ENCODE measurements around the gene SLC12A9.
A peak's percentile ranks its signal among the peaks of the same experiment; 100 is the strongest.

Gene SLC12A9

GRCh38 chr7:100888291-100888987, 35.9 kb downstream of the SLC12A9 start:
- Histone ChIP-seq H3K4me2 (ENCODE audit: insufficient read depth, low read length) (peak overlapping the region; percentile 100), H4K20me1 (ENCODE audit: insufficient read depth, low read length) (peaks cover 46% of the 10 kb centered on the region), H3K36me3 (ENCODE audit: insufficient read depth, low read length) (peaks cover 60% of the 10 kb centered on the region), H2AFZ (ENCODE audit: low read depth, low read length) (no peak overlapping the region), H3K27ac (ENCODE audit: low read length) (peak overlapping the region; percentile 82; the same call in 1 of the 2 replicates), H3K9ac (ENCODE audit: low read depth, low read length) (peak overlapping the region; percentile 78), H3K4me1 (ENCODE audit: insufficient read depth, low read length) (peaks cover 50% of the 10 kb centered on the region), H3K79me2 (ENCODE audit: insufficient read depth, low read length) (peaks cover 24% of the 10 kb centered on the region), H3K27me3 (ENCODE audit: insufficient read depth, low read length, poor library complexity) (peaks cover 15% of the 10 kb centered on the region), H3K4me3 (ENCODE audit: low read depth in 1 of 2, low read length in 2 of 2) (peak overlapping the region; percentile 36 to 87; a peak in 3 of 4 replicates), H3K9me3 (ENCODE audit: insufficient read depth, low read length, severe bottlenecking) (no peaks in the 10 kb centered on the region)
- DNase-seq (no peak), ATAC-seq (ENCODE audit: insufficient read depth, low read depth) (no peak)
- TF ChIP-seq EZH2 (IDR thresholded peaks at IDR 0.05; ENCODE audit: borderline replicate concordance, low read depth, low read length, severe bottlenecking) = no peak
- TF ChIP-seq, protein P1, sequence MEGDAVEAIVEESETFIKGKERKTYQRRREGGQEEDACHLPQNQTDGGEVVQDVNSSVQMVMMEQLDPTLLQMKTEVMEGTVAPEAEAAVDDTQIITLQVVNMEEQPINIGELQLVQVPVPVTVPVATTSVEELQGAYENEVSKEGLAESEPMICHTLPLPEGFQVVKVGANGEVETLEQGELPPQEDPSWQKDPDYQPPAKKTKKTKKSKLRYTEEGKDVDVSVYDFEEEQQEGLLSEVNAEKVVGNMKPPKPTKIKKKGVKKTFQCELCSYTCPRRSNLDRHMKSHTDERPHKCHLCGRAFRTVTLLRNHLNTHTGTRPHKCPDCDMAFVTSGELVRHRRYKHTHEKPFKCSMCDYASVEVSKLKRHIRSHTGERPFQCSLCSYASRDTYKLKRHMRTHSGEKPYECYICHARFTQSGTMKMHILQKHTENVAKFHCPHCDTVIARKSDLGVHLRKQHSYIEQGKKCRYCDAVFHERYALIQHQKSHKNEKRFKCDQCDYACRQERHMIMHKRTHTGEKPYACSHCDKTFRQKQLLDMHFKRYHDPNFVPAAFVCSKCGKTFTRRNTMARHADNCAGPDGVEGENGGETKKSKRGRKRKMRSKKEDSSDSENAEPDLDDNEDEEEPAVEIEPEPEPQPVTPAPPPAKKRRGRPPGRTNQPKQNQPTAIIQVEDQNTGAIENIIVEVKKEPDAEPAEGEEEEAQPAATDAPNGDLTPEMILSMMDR (IDR thresholded peaks at IDR 0.05; ENCODE audit: borderline replicate concordance, extremely low read depth, low read length, poor library complexity, severe bottlenecking) = no peak

GRCh38 chr7:100888988-100889750, 36.7 kb downstream of the SLC12A9 start, which contains the start of gene UFSP1:
Gene UFSP1 (minus strand): TSS chr7:100889715. CDS start chr7:100889271, 444 bp downstream.
- Histone ChIP-seq H3K36me3 (ENCODE audit: insufficient read depth, low read length) (peaks cover 52% of the 10 kb centered on the region), H3K9ac (ENCODE audit: low read depth, low read length) (peak within 1 kb of the TSS; percentile 78), H3K4me1 (ENCODE audit: insufficient read depth, low read length) (peaks cover 50% of the 10 kb centered on the region), H3K27ac (ENCODE audit: low read length) (peak within 1 kb of the TSS; percentile 82), H3K4me2 (ENCODE audit: insufficient read depth, low read length) (peak within 1 kb of the TSS; percentile 100), H2AFZ (ENCODE audit: low read depth, low read length) (peak within 1 kb of the TSS; percentile 90), H4K20me1 (ENCODE audit: insufficient read depth, low read length) (peaks cover 39% of the 10 kb centered on the region), H3K9me3 (ENCODE audit: insufficient read depth, low read length, severe bottlenecking) (no peaks in the 10 kb centered on the region), H3K79me2 (ENCODE audit: insufficient read depth, low read length) (peaks cover 18% of the 10 kb centered on the region), H3K27me3 (ENCODE audit: insufficient read depth, low read length, poor library complexity) (peaks cover 15% of the 10 kb centered on the region), H3K4me3 (ENCODE audit: low read depth in 1 of 2, low read length in 2 of 2) (peak within 1 kb of the TSS; percentile 44 to 87)
- DNase-seq = peak; percentile 32
- TF ChIP-seq EZH2 (IDR thresholded peaks at IDR 0.05; ENCODE audit: borderline replicate concordance, low read depth, low read length, severe bottlenecking) = no peak
- TF ChIP-seq, protein P1 (IDR thresholded peaks at IDR 0.05; ENCODE audit: borderline replicate concordance, extremely low read depth, low read length, poor library complexity, severe bottlenecking) = peak; percentile 4
- ATAC-seq (ENCODE audit: insufficient read depth, low read depth) = peak; percentile 12

- Histone ChIP-seq H3K9ac (ENCODE audit: low read depth, low read length) (peak overlapping the region; percentile 61), H3K36me3 (ENCODE audit: insufficient read depth, low read length) (peaks cover 35% of the 10 kb centered on the region), H3K9me3 (ENCODE audit: insufficient read depth, low read length, severe bottlenecking) (no peaks in the 10 kb centered on the region), H3K4me2 (ENCODE audit: insufficient read depth, low read length) (peak overlapping the region; percentile 100), H3K4me3 (ENCODE audit: low read depth in 1 of 2, low read length in 2 of 2) (peak overlapping the region in 1 of 2 experiments; percentile 83; a peak in 2 of 4 replicates), H3K4me1 (ENCODE audit: insufficient read depth, low read length) (peaks cover 48% of the 10 kb centered on the region), H3K27ac (ENCODE audit: low read length) (no peak overlapping the region), H3K27me3 (ENCODE audit: insufficient read depth, low read length, poor library complexity) (peaks cover 15% of the 10 kb centered on the region), H2AFZ (ENCODE audit: low read depth, low read length) (peak overlapping the region; percentile 90), H4K20me1 (ENCODE audit: insufficient read depth, low read length) (peaks cover 25% of the 10 kb centered on the region), H3K79me2 (ENCODE audit: insufficient read depth, low read length) (peaks cover 16% of the 10 kb centered on the region)
- DNase-seq (no peak), ATAC-seq (ENCODE audit: insufficient read depth, low read depth) (no peak)
- TF ChIP-seq EZH2 (IDR thresholded peaks at IDR 0.05; ENCODE audit: borderline replicate concordance, low read depth, low read length, severe bottlenecking) = no peak
Measured at GRCh38 chr7:100890653-100891567, 38.4 kb downstream of the SLC12A9 start.

Measured in DND-41 (cell line).